Upper lobe of left lung (tissue), 4 donors: ENCODE data around the gene TMCO4.

Source experiments
- CTCF ChIP-seq, 6 experiments: fragments of 450-650 bp in 4 of 6; fragments of 200-600 bp in 2 of 6; sonication (generic) in 2 of 6; IDR thresholded peaks; one replicate each; pipeline ENCODE4 v1.5.1; 2016 to 2019; ENCODE audit warnings: antibody characterized with exemption in 6 of 6
- EP300 ChIP-seq, 4 donors: sonication (generic); formaldehyde crosslinking; IDR thresholded peaks; one replicate each; pipeline ENCODE4 v1.5.1; 2017; ENCODE audit warnings: antibody characterized with exemption in 4 of 4, control low read depth in 2 of 4
- POLR2A ChIP-seq, 4 donors: fragments of 450-650 bp; IDR thresholded peaks; one replicate each; pipeline ENCODE4 v1.5.1; 2016 to 2017; ENCODE audit warnings: antibody characterized with exemption in 4 of 4, mild to moderate bottlenecking in 2 of 4
- POLR2AphosphoS5 ChIP-seq, 2 donors: sonication (generic); formaldehyde crosslinking; IDR thresholded peaks; one replicate each; pipeline ENCODE4 v1.5.1; 2017; ENCODE audit warnings: antibody characterized with exemption in 2 of 2

GRCh38 chr1:19794583-19794982, 5.1 kb downstream of the TMCO4 start:
- no peak for TF ChIP-seq CTCF (IDR thresholded peaks at IDR 0.05)
- no peak for TF ChIP-seq POLR2A (IDR thresholded peaks at IDR 0.05)
- TF ChIP-seq POLR2AphosphoS5 (IDR thresholded peaks at IDR 0.05): no peak
- TF ChIP-seq EP300 (IDR thresholded peaks at IDR 0.05): no peak
